ENCODE results near the gene B3GAT1. TPM values are rescaled to one million over a fixed set of nuclear protein-coding genes. Genes with fewer than 3 reads are reported as not detected.

Gene B3GAT1
- total RNA-seq, 1 donor from 2014 or later: 0.32 TPM

- Histone ChIP-seq H3K4me1 (peaks cover 0 to 3% of the 10 kb centered on the region in 2 donors), H3K27me3 (no peaks in the 10 kb centered on the region), H3K27ac (no peak overlapping the region), H3K36me3 (no peaks in the 10 kb centered on the region), H3K9me3 (no peaks in the 10 kb centered on the region), H3K4me3 (no peak overlapping the region)
- intact Hi-C loops (cut with DNase I): no loop called here
- TF ChIP-seq, protein P1, sequence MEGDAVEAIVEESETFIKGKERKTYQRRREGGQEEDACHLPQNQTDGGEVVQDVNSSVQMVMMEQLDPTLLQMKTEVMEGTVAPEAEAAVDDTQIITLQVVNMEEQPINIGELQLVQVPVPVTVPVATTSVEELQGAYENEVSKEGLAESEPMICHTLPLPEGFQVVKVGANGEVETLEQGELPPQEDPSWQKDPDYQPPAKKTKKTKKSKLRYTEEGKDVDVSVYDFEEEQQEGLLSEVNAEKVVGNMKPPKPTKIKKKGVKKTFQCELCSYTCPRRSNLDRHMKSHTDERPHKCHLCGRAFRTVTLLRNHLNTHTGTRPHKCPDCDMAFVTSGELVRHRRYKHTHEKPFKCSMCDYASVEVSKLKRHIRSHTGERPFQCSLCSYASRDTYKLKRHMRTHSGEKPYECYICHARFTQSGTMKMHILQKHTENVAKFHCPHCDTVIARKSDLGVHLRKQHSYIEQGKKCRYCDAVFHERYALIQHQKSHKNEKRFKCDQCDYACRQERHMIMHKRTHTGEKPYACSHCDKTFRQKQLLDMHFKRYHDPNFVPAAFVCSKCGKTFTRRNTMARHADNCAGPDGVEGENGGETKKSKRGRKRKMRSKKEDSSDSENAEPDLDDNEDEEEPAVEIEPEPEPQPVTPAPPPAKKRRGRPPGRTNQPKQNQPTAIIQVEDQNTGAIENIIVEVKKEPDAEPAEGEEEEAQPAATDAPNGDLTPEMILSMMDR (IDR thresholded peaks at IDR 0.05): no peak
- DNase-seq (ENCODE audit: low spot score in 2 of 2): no peak
Measured at GRCh38 chr11:134406264-134407185, 5.5 kb downstream of the B3GAT1 start.

GRCh38 chr11:134405841-134406240 is 6.2 kb downstream of the B3GAT1 start:
- no peak for DNase-seq (ENCODE audit: low spot score in 2 of 2)
- Histone ChIP-seq H3K27me3 (no peaks in the 10 kb centered on the region), H3K36me3 (no peaks in the 10 kb centered on the region), H3K4me3 (no peak overlapping the region), H3K27ac (no peak overlapping the region), H3K9me3 (no peaks in the 10 kb centered on the region), H3K4me1 (no peaks in the 10 kb centered on the region)
- TF ChIP-seq, protein P1 (IDR thresholded peaks at IDR 0.05): no peak
- intact Hi-C loops (cut with DNase I): no loop called here

DNA sequence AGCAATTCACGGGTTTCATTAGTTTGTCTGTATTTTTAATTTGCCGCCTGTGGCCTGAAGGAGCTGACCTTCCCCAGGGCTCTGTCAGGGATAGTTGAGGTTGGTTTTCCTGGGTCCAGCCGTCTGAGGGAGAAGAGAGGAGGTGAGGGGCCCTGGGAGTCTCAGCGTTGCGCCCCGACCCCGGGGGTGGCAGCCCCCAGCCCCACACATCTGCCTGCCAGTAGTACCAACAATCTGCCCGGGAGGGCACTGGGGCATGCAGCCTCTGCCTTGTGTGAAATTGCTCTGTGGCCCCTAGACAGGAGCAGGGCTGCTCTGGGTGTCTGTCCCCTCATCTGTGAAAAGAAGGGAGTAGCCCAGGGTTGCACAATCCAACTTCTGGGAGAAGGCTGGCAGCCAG is 6.6 kb downstream of the B3GAT1 start:
- H3K9me3 ChIP-seq: no peaks in the 10 kb centered on the region
- intact Hi-C loops (cut with DNase I): no loop called here
- H3K27ac ChIP-seq: no peak overlapping the region
- no peak overlapping the region for H3K4me3 ChIP-seq
- TF ChIP-seq, protein P1 (IDR thresholded peaks at IDR 0.05): no peak
- DNase-seq (ENCODE audit: low spot score in 2 of 2): no peak
- no peaks in the 10 kb centered on the region for H3K27me3 ChIP-seq
- no peaks in the 10 kb centered on the region for H3K4me1 ChIP-seq
- H3K36me3 ChIP-seq: no peaks in the 10 kb centered on the region

DNA sequence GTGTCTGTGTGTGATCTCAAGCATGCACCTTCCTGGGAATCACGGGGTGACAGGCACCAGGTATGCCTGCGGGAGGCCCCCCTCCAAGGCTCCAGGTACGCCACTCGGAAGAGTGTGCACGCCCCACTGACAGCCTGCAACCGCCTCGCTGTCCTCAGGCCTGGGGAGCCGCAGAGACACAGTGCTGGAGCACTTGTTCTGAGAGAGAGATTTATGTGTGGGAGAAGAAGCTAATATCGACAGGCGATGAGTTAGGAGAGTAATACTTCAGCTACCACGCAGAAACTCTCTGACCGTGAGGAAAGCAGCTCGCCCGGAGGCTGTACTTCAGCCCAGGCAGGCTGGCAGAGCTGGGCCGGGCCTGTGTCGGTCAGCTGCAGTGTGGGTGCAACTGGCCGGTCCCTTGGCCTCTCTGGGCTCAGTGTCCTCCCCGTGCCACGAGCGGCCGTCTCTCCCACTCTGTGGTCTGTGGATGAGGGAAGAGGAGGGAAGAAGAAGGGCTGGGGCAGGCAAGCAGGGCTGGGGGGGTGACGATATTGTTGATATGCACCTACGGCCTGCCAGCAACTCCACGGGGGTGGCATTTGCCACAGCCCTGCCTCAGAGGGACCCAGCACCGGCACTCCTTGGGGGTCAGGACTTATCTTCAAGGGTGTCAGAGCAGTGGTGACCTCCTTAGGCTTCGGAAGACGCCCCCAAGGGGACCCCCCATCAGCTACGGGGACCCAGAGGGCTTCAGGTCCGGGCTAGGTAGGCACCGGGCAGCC is 7.3 kb downstream of the B3GAT1 start:
- TF ChIP-seq, protein P1 (IDR thresholded peaks at IDR 0.05): no peak
- Histone ChIP-seq H3K9me3 (no peaks in the 10 kb centered on the region), H3K27ac (no peak overlapping the region), H3K27me3 (no peaks in the 10 kb centered on the region), H3K4me1 (no peaks in the 10 kb centered on the region), H3K4me3 (no peak overlapping the region), H3K36me3 (no peaks in the 10 kb centered on the region)
- intact Hi-C loops (cut with DNase I): no loop called here
- DNase-seq (ENCODE audit: low spot score in 2 of 2): no peak

DNA sequence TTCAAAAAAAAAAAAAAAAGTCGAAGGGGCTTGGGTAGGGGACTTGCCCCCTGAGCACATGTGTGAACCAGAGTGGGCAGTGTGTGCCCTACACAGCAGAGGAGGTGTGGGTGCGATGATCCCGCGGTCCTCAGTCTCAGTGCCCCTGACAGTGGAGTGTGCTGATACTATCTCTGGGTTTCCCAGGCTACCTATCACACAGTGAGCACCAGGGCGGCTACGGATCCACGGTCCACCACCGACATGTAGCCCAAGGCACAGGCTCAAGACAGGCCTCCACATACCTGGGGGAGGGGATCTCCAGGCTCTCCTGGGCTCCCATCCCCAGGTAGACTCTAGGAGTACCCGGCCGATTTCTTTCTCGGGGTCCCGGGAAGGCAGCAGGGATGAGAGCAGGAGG is 9.1 kb downstream of the B3GAT1 start:
- H3K4me3 ChIP-seq: no peak overlapping the region
- TF ChIP-seq, protein P1 (IDR thresholded peaks at IDR 0.05): no peak
- H3K36me3 ChIP-seq: no peaks in the 10 kb centered on the region
- no peak overlapping the region for H3K27ac ChIP-seq
- H3K27me3 ChIP-seq: no peaks in the 10 kb centered on the region
- no peaks in the 10 kb centered on the region for H3K9me3 ChIP-seq
- no peak for DNase-seq (ENCODE audit: low spot score in 2 of 2)
- no peaks in the 10 kb centered on the region for H3K4me1 ChIP-seq
- intact Hi-C loops (cut with DNase I): no loop called here

All from ascending aorta (tissue), 2 donors.